ENCODE data around the gene DNAJC15. TPM values are rescaled to one million over a fixed set of nuclear protein-coding genes. Genes with fewer than 3 reads are reported as not detected.

DNAJC15 gene
- total RNA-seq, 2 donors from 2014 or later: 29.7 to 46.9 TPM

DNA sequence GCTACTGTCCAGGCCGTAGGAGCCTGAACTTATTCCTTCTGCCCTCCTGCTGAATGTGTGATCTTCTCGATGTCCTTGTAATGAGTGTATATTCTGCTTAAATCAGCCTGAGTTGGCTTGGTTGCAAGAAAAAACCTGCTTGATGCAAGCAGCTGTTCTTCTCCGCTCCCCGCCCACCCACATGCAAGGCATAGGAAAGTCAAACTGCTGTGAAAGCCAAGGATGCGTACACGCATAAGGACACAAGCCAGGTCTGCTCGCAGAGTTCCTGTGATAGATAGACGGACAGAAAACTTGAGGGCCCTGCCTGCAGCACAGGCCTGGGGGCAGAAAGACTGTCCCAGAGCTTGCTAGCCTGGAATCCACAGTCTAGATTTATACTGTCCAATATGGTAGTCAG lies 101.1 kb downstream of the DNAJC15 start:
- Mint-ChIP-seq H3K4me1 (peaks cover 43% of the 10 kb centered on the region), H3K36me3 (ENCODE audit: low read depth) (no peaks in the 10 kb centered on the region), H3K4me3 (no peak overlapping the region), H3K9me3 (no peaks in the 10 kb centered on the region), H3K27ac (no peak overlapping the region), H3K27me3 (ENCODE audit: insufficient read depth) (no peaks in the 10 kb centered on the region)
- no peaks in the 10 kb centered on the region for H3K36me3 ChIP-seq (ENCODE audit: control insufficient read depth, insufficient read depth, low read length)
- WGBS, 2 experiments (ENCODE audit: insufficient coverage in 1 of 2, insufficient read length in 1 of 2): 84 to 89% methylated on average over 5 to 8 of the region's 8 CpGs
- no peak overlapping the region for H3K4me3 ChIP-seq (ENCODE audit: low read length)
- DNase-seq: no peak
- no peak overlapping the region for H3K9ac ChIP-seq (ENCODE audit: extremely low read depth, low read length, poor library complexity, severe bottlenecking)
- no peaks in the 10 kb centered on the region for H3K27me3 ChIP-seq (ENCODE audit: control insufficient read depth, insufficient read depth, low read length, poor library complexity, severe bottlenecking)
- TF ChIP-seq, protein P1, sequence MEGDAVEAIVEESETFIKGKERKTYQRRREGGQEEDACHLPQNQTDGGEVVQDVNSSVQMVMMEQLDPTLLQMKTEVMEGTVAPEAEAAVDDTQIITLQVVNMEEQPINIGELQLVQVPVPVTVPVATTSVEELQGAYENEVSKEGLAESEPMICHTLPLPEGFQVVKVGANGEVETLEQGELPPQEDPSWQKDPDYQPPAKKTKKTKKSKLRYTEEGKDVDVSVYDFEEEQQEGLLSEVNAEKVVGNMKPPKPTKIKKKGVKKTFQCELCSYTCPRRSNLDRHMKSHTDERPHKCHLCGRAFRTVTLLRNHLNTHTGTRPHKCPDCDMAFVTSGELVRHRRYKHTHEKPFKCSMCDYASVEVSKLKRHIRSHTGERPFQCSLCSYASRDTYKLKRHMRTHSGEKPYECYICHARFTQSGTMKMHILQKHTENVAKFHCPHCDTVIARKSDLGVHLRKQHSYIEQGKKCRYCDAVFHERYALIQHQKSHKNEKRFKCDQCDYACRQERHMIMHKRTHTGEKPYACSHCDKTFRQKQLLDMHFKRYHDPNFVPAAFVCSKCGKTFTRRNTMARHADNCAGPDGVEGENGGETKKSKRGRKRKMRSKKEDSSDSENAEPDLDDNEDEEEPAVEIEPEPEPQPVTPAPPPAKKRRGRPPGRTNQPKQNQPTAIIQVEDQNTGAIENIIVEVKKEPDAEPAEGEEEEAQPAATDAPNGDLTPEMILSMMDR (conservative IDR thresholded peaks at IDR 0.05): no peak
- H3K4me1 ChIP-seq (ENCODE audit: control insufficient read depth, insufficient read depth, low read length): peaks cover 19% of the 10 kb centered on the region
- no peaks in the 10 kb centered on the region for H3K9me3 ChIP-seq (ENCODE audit: control insufficient read depth, low read length)
- H3K27ac ChIP-seq (ENCODE audit: low read depth, low read length): no peak overlapping the region

DNA sequence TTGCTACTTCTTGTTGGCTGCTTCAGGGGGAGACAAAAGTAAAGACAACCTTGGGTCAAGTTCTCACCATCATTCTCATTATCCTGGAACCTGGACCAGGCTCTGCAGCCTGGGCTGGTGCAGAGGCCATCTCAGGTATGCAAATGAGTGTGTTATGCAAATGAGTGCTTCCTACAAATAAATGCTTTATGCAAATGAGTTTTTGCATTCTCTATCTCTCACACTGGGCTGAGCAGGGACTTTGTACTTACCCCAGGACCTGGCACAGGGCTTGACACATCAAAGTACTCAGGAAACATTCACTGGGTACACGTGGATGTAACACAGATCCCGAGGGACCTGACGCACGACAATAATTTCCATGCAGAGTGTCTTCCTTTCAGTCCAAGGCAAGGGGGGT lies 103.0 kb downstream of the DNAJC15 start:
- no peak overlapping the region for H3K4me3 Mint-ChIP-seq
- H3K9me3 Mint-ChIP-seq: no peaks in the 10 kb centered on the region
- no peak overlapping the region for H3K27ac Mint-ChIP-seq
- Histone ChIP-seq H3K27ac (ENCODE audit: low read depth, low read length) (no peak overlapping the region), H3K9ac (ENCODE audit: extremely low read depth, low read length, poor library complexity, severe bottlenecking) (no peak overlapping the region), H3K4me1 (ENCODE audit: control insufficient read depth, insufficient read depth, low read length) (peaks cover 19% of the 10 kb centered on the region), H3K9me3 (ENCODE audit: control insufficient read depth, low read length) (no peaks in the 10 kb centered on the region), H3K27me3 (ENCODE audit: control insufficient read depth, insufficient read depth, low read length, poor library complexity, severe bottlenecking) (no peaks in the 10 kb centered on the region), H3K36me3 (ENCODE audit: control insufficient read depth, insufficient read depth, low read length) (no peaks in the 10 kb centered on the region), H3K4me3 (ENCODE audit: low read length) (no peak overlapping the region)
- TF ChIP-seq, protein P1 (conservative IDR thresholded peaks at IDR 0.05): no peak
- 80 to 92% methylated on average over 1 to 4 of the region's 4 CpGs for WGBS, 2 experiments (ENCODE audit: insufficient coverage in 1 of 2, insufficient read length in 1 of 2)
- DNase-seq: no peak
- no peaks in the 10 kb centered on the region for H3K36me3 Mint-ChIP-seq (ENCODE audit: low read depth)
- H3K27me3 Mint-ChIP-seq (ENCODE audit: insufficient read depth): no peaks in the 10 kb centered on the region
- peaks cover 40% of the 10 kb centered on the region for H3K4me1 Mint-ChIP-seq

DNA sequence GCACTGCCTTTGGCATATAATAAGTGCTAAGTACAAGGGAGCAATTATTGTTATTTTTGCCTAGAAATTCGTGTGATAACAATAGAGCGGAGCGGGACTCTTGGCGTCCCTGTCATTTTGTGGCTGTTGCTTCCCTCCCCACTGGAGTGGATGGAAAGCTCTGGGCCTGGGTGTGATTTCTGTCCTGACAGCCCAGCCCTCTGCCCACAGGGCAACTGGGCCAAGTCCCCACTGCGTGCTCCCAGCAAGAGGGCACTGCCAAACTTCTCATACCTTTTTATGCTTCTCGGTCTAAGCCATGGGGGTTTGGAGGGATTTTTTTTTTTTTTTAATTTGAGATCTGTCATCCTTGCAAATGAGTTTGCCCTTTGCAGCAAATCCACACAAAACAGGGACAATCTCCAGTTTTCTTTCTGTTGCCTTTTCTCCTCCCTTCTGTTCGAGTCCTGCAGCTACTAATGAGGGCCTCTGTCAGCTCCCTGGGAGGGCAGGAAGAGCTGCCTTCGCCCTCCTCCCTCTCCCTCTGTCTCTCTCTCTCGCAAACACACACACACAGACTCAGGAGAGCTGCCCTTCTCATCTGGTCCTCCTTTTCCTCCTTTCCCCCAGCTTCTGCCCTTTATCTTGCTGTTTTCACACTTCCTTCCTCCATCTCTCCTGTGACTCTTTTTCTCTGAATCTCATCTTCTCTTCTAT lies 103.9 kb downstream of the DNAJC15 start:
- Histone ChIP-seq H3K36me3 (ENCODE audit: control insufficient read depth, insufficient read depth, low read length) (no peaks in the 10 kb centered on the region), H3K27ac (ENCODE audit: low read depth, low read length) (peak overlapping the region; percentile 3), H3K9ac (ENCODE audit: extremely low read depth, low read length, poor library complexity, severe bottlenecking) (no peak overlapping the region), H3K9me3 (ENCODE audit: control insufficient read depth, low read length) (no peaks in the 10 kb centered on the region), H3K4me3 (ENCODE audit: low read length) (no peak overlapping the region), H3K27me3 (ENCODE audit: control insufficient read depth, insufficient read depth, low read length, poor library complexity, severe bottlenecking) (no peaks in the 10 kb centered on the region), H3K4me1 (ENCODE audit: control insufficient read depth, insufficient read depth, low read length) (peaks cover 19% of the 10 kb centered on the region)
- Mint-ChIP-seq H3K27me3 (ENCODE audit: insufficient read depth) (no peaks in the 10 kb centered on the region), H3K4me1 (peaks cover 36% of the 10 kb centered on the region), H3K9me3 (no peaks in the 10 kb centered on the region), H3K4me3 (no peak overlapping the region), H3K36me3 (ENCODE audit: low read depth) (no peaks in the 10 kb centered on the region), H3K27ac (no peak overlapping the region)
- 51 to 69% methylated on average over 4 to 9 of the region's 9 CpGs for WGBS, 2 experiments (ENCODE audit: insufficient coverage in 1 of 2, insufficient read length in 1 of 2)
- TF ChIP-seq, protein P1 (conservative IDR thresholded peaks at IDR 0.05): no peak
- peak; percentile 70 for DNase-seq

Data from endodermal cell (in vitro differentiated cells).